ENCODE results near the gene EIF4E2.

GRCh38 chr2:232604535-232604934 is 54.0 kb downstream of the EIF4E2 start:
- TF ChIP-seq CTCF (IDR thresholded peaks at IDR 0.05) = no peak
- TF ChIP-seq POLR2A (IDR thresholded peaks at IDR 0.05) = no peak
